ENCODE data around the gene PDE1C. TPM values are rescaled to one million over a fixed set of nuclear protein-coding genes. Genes with fewer than 3 reads are reported as not detected.
A peak's percentile ranks its signal among the peaks of the same experiment; 100 is the strongest.

Gene PDE1C
- total RNA-seq, 1 experiment from 2014 or later: 0.11 TPM

DNA sequence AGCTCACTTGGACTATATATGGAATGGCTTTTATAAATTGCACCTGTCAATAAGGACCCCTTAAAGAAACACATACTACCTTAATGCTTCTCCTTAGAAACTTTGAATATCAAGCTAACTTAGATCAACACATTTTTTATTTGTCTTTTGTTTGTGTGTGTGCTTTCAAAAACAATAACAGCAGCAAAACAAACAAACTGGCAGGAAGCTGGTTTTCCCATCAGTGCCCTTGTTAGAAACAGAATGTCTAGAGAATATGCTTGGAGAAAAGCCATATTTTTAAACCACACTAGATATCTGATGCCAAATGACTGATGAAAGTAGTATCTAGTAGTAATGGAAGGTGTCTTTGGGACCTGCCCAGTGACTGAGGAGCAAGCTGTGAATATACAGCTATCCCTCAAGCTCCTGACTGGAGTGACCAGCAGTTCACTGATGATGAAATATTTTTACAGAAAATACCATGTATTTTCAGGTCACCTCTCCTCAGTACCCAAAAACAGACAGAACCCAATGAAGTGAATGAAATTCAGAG is 1.0 kb downstream of the PDE1C start:
- no peak overlapping the region for H3K4me3 ChIP-seq

GRCh38 chr7:32068411-32069101 is 1.7 kb downstream of the PDE1C start:
- Histone ChIP-seq H3K4me3 (no peak overlapping the region), H3K27me3 (replicated peaks) (peaks cover 38% of the 10 kb centered on the region), H3K36me3 (no peaks in the 10 kb centered on the region), H3K27ac (no peak overlapping the region), H3K9me3 (replicated peaks) (no peaks in the 10 kb centered on the region), H3K4me1 (replicated peaks) (peaks cover 6% of the 10 kb centered on the region)
- no peak for DNase-seq (ENCODE audit: low read depth in 1 of 2, low spot score in 2 of 2)

More for the DNA sequence above, 1.0 kb downstream of the PDE1C start:
- Histone ChIP-seq H3K9me3 (replicated peaks) (no peaks in the 10 kb centered on the region), H3K27ac (no peak overlapping the region), H3K4me1 (replicated peaks) (peaks cover 6% of the 10 kb centered on the region), H3K36me3 (no peaks in the 10 kb centered on the region), H3K27me3 (replicated peaks) (peaks cover 38% of the 10 kb centered on the region)
- DNase-seq (ENCODE audit: low read depth in 1 of 2, low spot score in 2 of 2): no peak

DNA sequence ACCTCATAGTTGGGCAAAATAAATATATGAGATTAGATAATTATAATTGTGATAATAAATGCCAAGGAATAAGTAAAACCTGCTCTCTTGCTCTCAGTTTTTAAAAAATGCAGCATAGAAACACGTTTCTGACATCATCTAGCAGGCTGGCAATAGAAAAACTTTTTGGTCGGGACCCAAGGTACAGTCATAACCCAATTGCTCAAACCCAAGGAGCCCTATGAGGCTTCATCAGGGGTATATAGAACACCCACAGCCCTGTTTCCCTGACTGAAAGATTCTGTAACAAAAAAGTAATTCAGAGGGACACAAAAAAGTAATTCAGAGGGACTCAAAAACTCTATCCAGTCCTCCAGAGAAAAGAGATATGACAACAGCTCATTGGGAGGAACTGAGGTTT is 3.8 kb downstream of the PDE1C start:
- Histone ChIP-seq H3K4me3 (no peak overlapping the region), H3K36me3 (no peaks in the 10 kb centered on the region), H3K9me3 (replicated peaks) (no peaks in the 10 kb centered on the region), H3K4me1 (replicated peaks) (peaks cover 6% of the 10 kb centered on the region), H3K27ac (no peak overlapping the region), H3K27me3 (replicated peaks) (peaks cover 26% of the 10 kb centered on the region)
- no peak for DNase-seq (ENCODE audit: low read depth in 1 of 2, low spot score in 2 of 2)

- Histone ChIP-seq H3K9me3 (replicated peaks) (no peaks in the 10 kb centered on the region), H3K4me3 (no peak overlapping the region), H3K36me3 (no peaks in the 10 kb centered on the region), H3K27ac (no peak overlapping the region), H3K27me3 (replicated peaks) (0 out of 2 replicates have a peak, but pooled peaks cover 4% of the 10 kb centered on the region), H3K4me1 (replicated peaks) (peaks cover 5% of the 10 kb centered on the region; the same call in 1 of the 2 replicates)
- no peak for DNase-seq (ENCODE audit: low read depth in 1 of 2, low spot score in 2 of 2)
Observed at GRCh38 chr7:32063614-32064013, 6.6 kb downstream of the PDE1C start.

DNA sequence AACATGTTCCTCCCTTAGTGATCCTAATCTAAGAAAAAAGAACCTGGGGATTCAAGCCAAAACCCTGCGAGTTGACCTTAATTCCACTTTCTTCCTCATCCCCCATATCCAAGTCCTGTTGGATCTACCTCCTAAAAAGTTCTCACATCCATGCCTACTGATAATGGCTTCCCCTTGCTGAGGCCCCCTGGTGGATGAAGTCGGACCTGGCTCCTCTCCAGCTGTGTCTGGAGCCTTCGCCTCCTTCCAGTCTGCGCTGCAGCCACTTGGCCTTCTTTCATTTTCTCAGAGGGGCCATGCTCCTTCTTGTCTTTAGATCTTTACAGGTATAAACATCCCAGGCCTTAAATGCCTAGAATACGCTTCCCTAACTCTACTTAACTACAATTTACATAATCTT is 8.1 kb downstream of the PDE1C start:
- H3K4me3 ChIP-seq: no peak overlapping the region
- H3K9me3 ChIP-seq (replicated peaks): no peaks in the 10 kb centered on the region
- 0 out of 2 replicates have a peak, but pooled peaks cover 2% of the 10 kb centered on the region for H3K27me3 ChIP-seq (replicated peaks)
- no peak overlapping the region for H3K27ac ChIP-seq
- DNase-seq (ENCODE audit: low read depth in 1 of 2, low spot score in 2 of 2): peak in 1 of 2 experiments; percentile 52
- no peaks in the 10 kb centered on the region for H3K36me3 ChIP-seq
- H3K4me1 ChIP-seq (replicated peaks): peaks cover 5% of the 10 kb centered on the region; the same call in 1 of the 2 replicates

GRCh38 chr7:32061346-32061745 is 8.9 kb downstream of the PDE1C start:
- no peak overlapping the region for H3K27ac ChIP-seq

GRCh38 chr7:32059289-32060011 is 10.8 kb downstream of the PDE1C start:
- peaks cover 5% of the 10 kb centered on the region; the same call in 1 of the 2 replicates for H3K4me1 ChIP-seq (replicated peaks)
- no peak overlapping the region for H3K27ac ChIP-seq
- H3K27me3 ChIP-seq (replicated peaks): no peaks in the 10 kb centered on the region
- no peak overlapping the region for H3K4me3 ChIP-seq
- no peaks in the 10 kb centered on the region for H3K36me3 ChIP-seq
- H3K9me3 ChIP-seq (replicated peaks): no peaks in the 10 kb centered on the region
- DNase-seq (ENCODE audit: low read depth in 1 of 2, low spot score in 2 of 2): no peak

More at GRCh38 chr7:32061346-32061745, 8.9 kb downstream of the PDE1C start:
- DNase-seq (ENCODE audit: low read depth in 1 of 2, low spot score in 2 of 2): no peak
- Histone ChIP-seq H3K9me3 (replicated peaks) (no peaks in the 10 kb centered on the region), H3K36me3 (no peaks in the 10 kb centered on the region), H3K4me1 (replicated peaks) (peaks cover 5% of the 10 kb centered on the region; the same call in 1 of the 2 replicates), H3K4me3 (no peak overlapping the region), H3K27me3 (replicated peaks) (no peaks in the 10 kb centered on the region)

DNA sequence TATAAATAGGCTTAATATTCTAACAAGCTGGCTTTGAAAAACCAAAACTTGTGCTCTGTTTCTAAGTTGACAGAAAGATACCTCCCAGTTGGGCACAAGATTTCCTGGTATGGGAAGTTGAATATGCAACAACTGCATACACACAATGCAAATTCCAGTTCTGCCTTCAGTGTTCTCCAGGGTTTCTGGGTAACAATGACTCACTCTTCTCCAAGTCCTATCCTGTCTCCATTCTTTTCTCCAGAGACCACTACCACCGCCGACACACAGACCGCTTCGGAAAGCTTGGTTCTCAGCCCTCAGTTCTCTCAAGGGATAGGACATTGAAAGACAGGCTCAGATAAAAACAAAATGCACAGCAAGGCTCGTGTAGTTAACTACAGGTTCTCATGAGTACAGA is 12.2 kb downstream of the PDE1C start:
- no peak for DNase-seq (ENCODE audit: low read depth in 1 of 2, low spot score in 2 of 2)
- no peaks in the 10 kb centered on the region for H3K9me3 ChIP-seq (replicated peaks)
- H3K27ac ChIP-seq: no peak overlapping the region
- H3K4me3 ChIP-seq: no peak overlapping the region
- no peaks in the 10 kb centered on the region for H3K36me3 ChIP-seq
- H3K4me1 ChIP-seq (replicated peaks): peaks cover 5% of the 10 kb centered on the region; the same call in 1 of the 2 replicates
- no peaks in the 10 kb centered on the region for H3K27me3 ChIP-seq (replicated peaks)

GRCh38 chr7:32056767-32057166 is 13.4 kb downstream of the PDE1C start:
- no peak for DNase-seq (ENCODE audit: low read depth in 1 of 2, low spot score in 2 of 2)
- Histone ChIP-seq H3K27me3 (replicated peaks) (no peaks in the 10 kb centered on the region), H3K4me3 (no peak overlapping the region), H3K4me1 (replicated peaks) (peaks cover 5% of the 10 kb centered on the region; the same call in 1 of the 2 replicates), H3K9me3 (replicated peaks) (no peaks in the 10 kb centered on the region), H3K27ac (no peak overlapping the region), H3K36me3 (no peaks in the 10 kb centered on the region)

- Histone ChIP-seq H3K9me3 (replicated peaks) (no peaks in the 10 kb centered on the region), H3K36me3 (no peaks in the 10 kb centered on the region), H3K27me3 (replicated peaks) (no peaks in the 10 kb centered on the region), H3K4me1 (replicated peaks) (0 out of 2 replicates have a peak, but pooled peaks cover under 1% of the 10 kb centered on the region), H3K27ac (no peak overlapping the region), H3K4me3 (no peak overlapping the region)
- DNase-seq (ENCODE audit: low read depth in 1 of 2, low spot score in 2 of 2): no peak
Observed at GRCh38 chr7:32053204-32053603, 17.0 kb downstream of the PDE1C start.

GRCh38 chr7:32051128-32051527 is 19.1 kb downstream of the PDE1C start:
- Histone ChIP-seq H3K9me3 (replicated peaks) (no peaks in the 10 kb centered on the region), H3K4me3 (no peak overlapping the region), H3K4me1 (replicated peaks) (peaks cover 5% of the 10 kb centered on the region; the same call in 1 of the 2 replicates), H3K27me3 (replicated peaks) (no peaks in the 10 kb centered on the region), H3K36me3 (no peaks in the 10 kb centered on the region), H3K27ac (no peak overlapping the region)
- DNase-seq (ENCODE audit: low read depth in 1 of 2, low spot score in 2 of 2): no peak

DNA sequence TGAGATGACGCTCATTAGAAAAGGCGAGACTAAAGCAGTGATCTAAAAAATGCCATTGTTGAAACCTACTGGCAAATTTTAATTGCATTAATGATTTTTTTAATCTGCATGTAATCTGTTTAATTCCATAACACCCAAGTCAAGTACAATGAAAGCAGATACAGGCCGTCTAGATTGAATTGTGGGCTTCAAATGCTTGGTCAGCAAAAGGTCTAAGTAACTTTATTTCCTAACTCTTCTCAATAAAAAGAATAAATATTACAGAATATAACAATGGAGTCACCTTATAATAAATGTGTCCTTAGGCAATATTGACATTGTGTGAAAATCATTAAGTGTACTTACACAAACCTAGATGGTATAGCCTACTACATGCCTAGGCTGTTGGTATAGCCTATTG is 20.6 kb downstream of the PDE1C start:
- H3K9me3 ChIP-seq (replicated peaks): no peaks in the 10 kb centered on the region
- no peaks in the 10 kb centered on the region for H3K27me3 ChIP-seq (replicated peaks)
- H3K4me1 ChIP-seq (replicated peaks): peaks cover 5% of the 10 kb centered on the region; the same call in 1 of the 2 replicates
- no peak for DNase-seq (ENCODE audit: low read depth in 1 of 2, low spot score in 2 of 2)
- no peak overlapping the region for H3K27ac ChIP-seq
- no peak overlapping the region for H3K4me3 ChIP-seq
- no peaks in the 10 kb centered on the region for H3K36me3 ChIP-seq

DNA sequence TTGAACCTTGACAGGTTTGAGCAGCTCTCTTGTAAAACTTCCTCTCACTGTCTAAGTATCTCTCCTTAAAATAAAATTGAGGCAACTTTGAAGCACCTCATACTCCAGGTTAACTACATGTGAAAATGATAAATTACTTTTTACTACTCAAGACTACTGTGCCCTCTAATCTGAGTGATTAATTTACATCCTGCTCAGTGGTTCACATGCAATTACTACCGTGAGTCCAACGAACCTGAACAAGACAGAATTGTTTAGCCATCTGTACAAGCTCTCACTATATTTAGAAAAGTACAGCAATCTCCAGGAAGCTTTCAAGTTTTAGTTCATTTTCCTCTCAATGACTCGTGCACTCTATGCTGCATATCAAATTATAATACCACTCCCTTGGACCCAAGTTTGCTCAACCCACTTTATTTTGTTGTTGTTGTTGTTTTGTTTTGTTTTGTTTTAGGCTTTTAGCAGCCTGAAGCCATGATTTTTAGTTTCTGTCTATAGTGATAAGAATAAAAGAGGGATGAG is 21.2 kb downstream of the PDE1C start:
- Histone ChIP-seq H3K27ac (no peak overlapping the region), H3K27me3 (replicated peaks) (no peaks in the 10 kb centered on the region), H3K4me3 (no peak overlapping the region), H3K36me3 (no peaks in the 10 kb centered on the region), H3K4me1 (replicated peaks) (peaks cover 5% of the 10 kb centered on the region; the same call in 1 of the 2 replicates), H3K9me3 (replicated peaks) (no peaks in the 10 kb centered on the region)
- DNase-seq (ENCODE audit: low read depth in 1 of 2, low spot score in 2 of 2): no peak

DNA sequence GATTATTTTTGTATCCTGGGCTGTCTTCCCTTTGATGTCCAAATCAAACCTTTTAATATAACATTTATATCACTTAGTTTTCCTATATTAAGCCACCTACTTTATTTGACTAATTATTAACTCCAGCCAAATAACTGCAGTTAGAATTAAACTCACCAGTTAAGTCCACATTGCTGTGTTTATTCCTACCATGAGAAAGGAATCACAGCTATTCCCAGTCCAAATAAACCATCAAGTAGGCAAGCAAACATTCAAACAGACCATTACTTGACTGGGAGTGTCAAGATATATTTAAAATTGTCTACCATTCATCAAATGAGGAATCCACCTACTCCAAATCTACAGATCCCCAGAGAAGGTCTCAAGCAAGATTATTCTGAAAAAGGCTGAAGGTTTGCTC is 22.4 kb downstream of the PDE1C start:
- Histone ChIP-seq H3K36me3 (no peaks in the 10 kb centered on the region), H3K4me3 (no peak overlapping the region), H3K27me3 (replicated peaks) (no peaks in the 10 kb centered on the region), H3K27ac (no peak overlapping the region), H3K4me1 (replicated peaks) (peaks cover 5% of the 10 kb centered on the region; the same call in 1 of the 2 replicates), H3K9me3 (replicated peaks) (no peaks in the 10 kb centered on the region)
- DNase-seq (ENCODE audit: low read depth in 1 of 2, low spot score in 2 of 2): peak in 1 of 2 experiments; percentile 24
